Gastrocnemius medialis (tissue), 4 donors: ENCODE measurements around the gene TFCP2. TPM values are rescaled to one million over a fixed set of nuclear protein-coding genes. Genes with fewer than 3 reads are reported as not detected.

Source experiments
- ATAC-seq, 2 donors: fragments of 150-250 bp; one replicate each; pipeline ENCODE4 v1.9.1; 2016
- DNase-seq, 2 donors: peaks; one replicate each; pipeline ENCODE4 v3.0.0-alpha.2; 2019
- H3K27ac ChIP-seq, 4 donors: fragments of 200-600 bp; sonication (generic); 1 replicate in 1 of 4; 2 replicates in 3 of 4; pipeline ENCODE4 v1.5.1; 2016 to 2018; ENCODE audit warnings: mild to moderate bottlenecking in 2 of 4, moderate library complexity in 1 of 4
- H3K27me3 ChIP-seq, 3 donors: fragments of 200-600 bp; sonication (generic) in 2 of 3; 1 replicate in 1 of 3; 2 replicates in 2 of 3; pipeline versions ENCODE4 v1.5.1 to v1.6.0; 2016 to 2019; ENCODE audit warnings: mild to moderate bottlenecking in 1 of 3, moderate library complexity in 1 of 3
- H3K36me3 ChIP-seq, 2 donors: fragments of 200-600 bp; sonication (generic) in 1 of 2; one replicate each; pipeline ENCODE4 v1.5.1; 2017 to 2018
- H3K4me1 ChIP-seq, 2 donors: fragments of 200-600 bp; sonication (generic) in 1 of 2; one replicate each; pipeline ENCODE4 v1.5.1; 2016 to 2017; ENCODE audit warnings: mild to moderate bottlenecking in 2 of 2
- H3K4me3 ChIP-seq, 4 donors: fragments of 200-600 bp; sonication (generic) in 3 of 4; 1 replicate in 1 of 4; 2 replicates in 3 of 4; pipeline ENCODE4 v1.5.1; 2016 to 2019; ENCODE audit warnings: mild to moderate bottlenecking in 2 of 4
- H3K9me3 ChIP-seq, 3 donors: fragments of 200-600 bp; sonication (generic) in 2 of 3; 1 replicate in 1 of 3; 2 replicates in 2 of 3; pipeline ENCODE4 v1.5.1; 2016 to 2019
- CTCF ChIP-seq, 5 experiments: fragments of 450-650 bp in 3 of 5; fragments of 200-600 bp in 2 of 5; sonication (generic) in 2 of 5; IDR thresholded peaks in 4 of 5; conservative IDR thresholded peaks in 1 of 5; 1 replicate in 4 of 5; 2 replicates in 1 of 5; pipeline ENCODE4 v1.5.1; 2016 to 2019; ENCODE audit warnings: antibody characterized with exemption in 5 of 5, mild to moderate bottlenecking in 3 of 5, moderate library complexity in 3 of 5
- POLR2A ChIP-seq, 2 donors: fragments of 450-650 bp; IDR thresholded peaks; one replicate each; pipeline ENCODE4 v1.6.1; 2017; ENCODE audit warnings: antibody characterized with exemption in 2 of 2, mild to moderate bottlenecking in 2 of 2, moderate library complexity in 2 of 2
- in situ Hi-C, 4 donors: fragments of 200-750 bp; cut with MboI; loops; one replicate each; pipeline versions ENCODE4 v1.15.0 to v1.8.0; 2017; ENCODE audit warnings: low sequenced_read_pairs in 4 of 4
- intact Hi-C: fragments of 100-400 bp; cut with DNase I; formaldehyde crosslinking; loops from one replicate; pipeline ENCODE4 v1.15.1; 2023; ENCODE audit warnings: low total_unique reads
- total RNA-seq, 4 donors: library from RNA; depleted of rRNA; stranded (reverse); fragments of >200 nt; gene quantifications; one replicate each; pipeline versions ENCODE4 v1.1.0 to v1.2.3, GENCODE V29; 2016

Gene TFCP2
- total RNA-seq, 4 donors from 2014 or later = 8.9 to 14.2 (median 10.8) TPM

- Histone ChIP-seq H3K36me3 (peaks cover 3 to 33% of the 10 kb centered on the region in 2 donors), H3K27ac (no peak overlapping the region), H3K9me3 (no peaks in the 10 kb centered on the region), H3K27me3 (no peaks in the 10 kb centered on the region), H3K4me3 (no peak overlapping the region), H3K4me1 (no peaks in the 10 kb centered on the region)
- DNase-seq (no peak), ATAC-seq (no peak)
- in situ Hi-C loops = no loop called here
- no peak for TF ChIP-seq POLR2A (IDR thresholded peaks at IDR 0.05)
- no peak for TF ChIP-seq CTCF (IDR thresholded peaks at IDR 0.05 in 4 of 5, conservative IDR thresholded peaks at IDR 0.05 in 1 of 5)
- intact Hi-C loops = no loop called here
Observed at GRCh38 chr12:51198568-51199365, 25.8 kb upstream of the TFCP2 start.

- Histone ChIP-seq H3K27ac (no peak overlapping the region), H3K27me3 (no peaks in the 10 kb centered on the region), H3K4me1 (no peaks in the 10 kb centered on the region), H3K9me3 (no peaks in the 10 kb centered on the region), H3K36me3 (peaks cover 3 to 25% of the 10 kb centered on the region in 2 donors), H3K4me3 (no peak overlapping the region)
- ATAC-seq (no peak), DNase-seq (no peak)
- in situ Hi-C loops (no loop called here), intact Hi-C loops (no loop called here)
- TF ChIP-seq POLR2A (IDR thresholded peaks at IDR 0.05) (no peak), CTCF (IDR thresholded peaks at IDR 0.05 in 4 of 5, conservative IDR thresholded peaks at IDR 0.05 in 1 of 5) (no peak)
Observed at GRCh38 chr12:51197736-51198567, 25.0 kb upstream of the TFCP2 start.

- Histone ChIP-seq H3K27ac (no peak overlapping the region), H3K9me3 (no peaks in the 10 kb centered on the region), H3K4me3 (no peak overlapping the region), H3K27me3 (no peaks in the 10 kb centered on the region), H3K4me1 (no peaks in the 10 kb centered on the region), H3K36me3 (peaks cover 0 to 23% of the 10 kb centered on the region in 2 donors)
- ATAC-seq (no peak), DNase-seq (no peak)
- TF ChIP-seq POLR2A (IDR thresholded peaks at IDR 0.05) (no peak), CTCF (IDR thresholded peaks at IDR 0.05 in 4 of 5, conservative IDR thresholded peaks at IDR 0.05 in 1 of 5) (no peak)
- intact Hi-C loops (no loop called here), in situ Hi-C loops (no loop called here)
Observed at GRCh38 chr12:51196547-51196946, 23.6 kb upstream of the TFCP2 start.

- ATAC-seq (no peak), DNase-seq (no peak)
- Histone ChIP-seq H3K27ac (no peak overlapping the region), H3K4me1 (no peaks in the 10 kb centered on the region), H3K27me3 (no peaks in the 10 kb centered on the region), H3K9me3 (no peaks in the 10 kb centered on the region), H3K36me3 (peaks cover 0 to 31% of the 10 kb centered on the region in 2 donors), H3K4me3 (no peak overlapping the region)
- in situ Hi-C loops (no loop called here), intact Hi-C loops (no loop called here)
- no peak for TF ChIP-seq POLR2A (IDR thresholded peaks at IDR 0.05)
- TF ChIP-seq CTCF (IDR thresholded peaks at IDR 0.05 in 4 of 5, conservative IDR thresholded peaks at IDR 0.05 in 1 of 5) = no peak
Observed at GRCh38 chr12:51195841-51196240, 22.9 kb upstream of the TFCP2 start.
